ENCODE results near the gene NR2C2.

DNA sequence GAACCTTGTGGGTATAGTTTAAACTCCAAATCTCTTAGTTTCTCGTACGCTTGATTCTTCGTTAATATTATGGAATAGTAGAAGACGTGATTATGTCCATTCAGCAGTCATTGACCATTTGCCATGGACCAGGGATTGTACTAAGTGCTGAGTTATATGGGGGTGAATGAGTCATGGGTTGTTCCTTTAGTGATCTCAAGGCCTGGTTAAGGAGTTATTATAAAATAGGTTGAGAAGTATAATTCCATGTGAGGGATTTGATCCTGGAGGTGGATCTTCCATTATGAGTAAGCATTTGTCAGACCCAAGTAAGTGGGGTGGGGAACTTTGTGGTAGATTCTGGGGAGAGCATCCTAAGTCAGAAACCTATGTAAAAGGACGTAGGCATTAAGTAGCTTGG, 15.4 kb downstream of the NR2C2 start:
- TF ChIP-seq, protein P1, sequence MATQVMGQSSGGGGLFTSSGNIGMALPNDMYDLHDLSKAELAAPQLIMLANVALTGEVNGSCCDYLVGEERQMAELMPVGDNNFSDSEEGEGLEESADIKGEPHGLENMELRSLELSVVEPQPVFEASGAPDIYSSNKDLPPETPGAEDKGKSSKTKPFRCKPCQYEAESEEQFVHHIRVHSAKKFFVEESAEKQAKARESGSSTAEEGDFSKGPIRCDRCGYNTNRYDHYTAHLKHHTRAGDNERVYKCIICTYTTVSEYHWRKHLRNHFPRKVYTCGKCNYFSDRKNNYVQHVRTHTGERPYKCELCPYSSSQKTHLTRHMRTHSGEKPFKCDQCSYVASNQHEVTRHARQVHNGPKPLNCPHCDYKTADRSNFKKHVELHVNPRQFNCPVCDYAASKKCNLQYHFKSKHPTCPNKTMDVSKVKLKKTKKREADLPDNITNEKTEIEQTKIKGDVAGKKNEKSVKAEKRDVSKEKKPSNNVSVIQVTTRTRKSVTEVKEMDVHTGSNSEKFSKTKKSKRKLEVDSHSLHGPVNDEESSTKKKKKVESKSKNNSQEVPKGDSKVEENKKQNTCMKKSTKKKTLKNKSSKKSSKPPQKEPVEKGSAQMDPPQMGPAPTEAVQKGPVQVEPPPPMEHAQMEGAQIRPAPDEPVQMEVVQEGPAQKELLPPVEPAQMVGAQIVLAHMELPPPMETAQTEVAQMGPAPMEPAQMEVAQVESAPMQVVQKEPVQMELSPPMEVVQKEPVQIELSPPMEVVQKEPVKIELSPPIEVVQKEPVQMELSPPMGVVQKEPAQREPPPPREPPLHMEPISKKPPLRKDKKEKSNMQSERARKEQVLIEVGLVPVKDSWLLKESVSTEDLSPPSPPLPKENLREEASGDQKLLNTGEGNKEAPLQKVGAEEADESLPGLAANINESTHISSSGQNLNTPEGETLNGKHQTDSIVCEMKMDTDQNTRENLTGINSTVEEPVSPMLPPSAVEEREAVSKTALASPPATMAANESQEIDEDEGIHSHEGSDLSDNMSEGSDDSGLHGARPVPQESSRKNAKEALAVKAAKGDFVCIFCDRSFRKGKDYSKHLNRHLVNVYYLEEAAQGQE (IDR thresholded peaks at IDR 0.05; ENCODE audit: insufficient read depth in 1 of 2, low read depth in 2 of 2, low read length in 2 of 2): no peak
- no peak for TF ChIP-seq POLR2AphosphoS5 (IDR thresholded peaks at IDR 0.05; ENCODE audit: low read depth, low read length)
- TF ChIP-seq TAF1 (IDR thresholded peaks at IDR 0.05; ENCODE audit: borderline replicate concordance, insufficient read depth, low read length): no peak
- TF ChIP-seq FOXP2 (optimal IDR thresholded peaks at IDR 0.05; ENCODE audit: borderline replicate concordance, extremely low read depth, extremely low read length, insufficient read depth): no peak
